ENCODE measurements around the gene CRYZL1.

The CRYZL1 gene

DNA sequence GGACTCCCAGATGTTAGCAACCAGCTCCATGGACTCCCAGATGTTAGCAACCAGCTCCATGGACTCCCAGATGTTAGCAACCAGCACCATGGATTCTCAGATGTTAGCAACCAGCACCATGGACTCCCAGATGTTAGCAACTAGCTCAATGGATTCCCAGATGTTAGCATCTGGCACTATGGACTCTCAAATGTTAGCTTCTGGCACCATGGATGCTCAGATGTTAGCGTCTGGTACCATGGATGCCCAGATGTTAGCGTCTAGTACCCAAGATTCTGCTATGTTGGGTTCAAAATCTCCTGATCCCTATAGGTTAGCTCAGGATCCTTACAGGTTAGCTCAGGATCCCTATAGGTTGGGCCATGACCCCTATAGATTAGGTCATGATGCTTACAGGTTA lies 89.9 kb downstream of the CRYZL1 start:
- H3K4me3 ChIP-seq (ENCODE audit: low read depth, low read length): no peak overlapping the region
- H3K27me3 ChIP-seq (ENCODE audit: insufficient read depth, low read depth, severe bottlenecking): no peaks in the 10 kb centered on the region
- no peaks in the 10 kb centered on the region for H3K9me3 ChIP-seq (ENCODE audit: severe bottlenecking)
- no peak overlapping the region for H3K27ac ChIP-seq
- TF ChIP-seq, protein P1, sequence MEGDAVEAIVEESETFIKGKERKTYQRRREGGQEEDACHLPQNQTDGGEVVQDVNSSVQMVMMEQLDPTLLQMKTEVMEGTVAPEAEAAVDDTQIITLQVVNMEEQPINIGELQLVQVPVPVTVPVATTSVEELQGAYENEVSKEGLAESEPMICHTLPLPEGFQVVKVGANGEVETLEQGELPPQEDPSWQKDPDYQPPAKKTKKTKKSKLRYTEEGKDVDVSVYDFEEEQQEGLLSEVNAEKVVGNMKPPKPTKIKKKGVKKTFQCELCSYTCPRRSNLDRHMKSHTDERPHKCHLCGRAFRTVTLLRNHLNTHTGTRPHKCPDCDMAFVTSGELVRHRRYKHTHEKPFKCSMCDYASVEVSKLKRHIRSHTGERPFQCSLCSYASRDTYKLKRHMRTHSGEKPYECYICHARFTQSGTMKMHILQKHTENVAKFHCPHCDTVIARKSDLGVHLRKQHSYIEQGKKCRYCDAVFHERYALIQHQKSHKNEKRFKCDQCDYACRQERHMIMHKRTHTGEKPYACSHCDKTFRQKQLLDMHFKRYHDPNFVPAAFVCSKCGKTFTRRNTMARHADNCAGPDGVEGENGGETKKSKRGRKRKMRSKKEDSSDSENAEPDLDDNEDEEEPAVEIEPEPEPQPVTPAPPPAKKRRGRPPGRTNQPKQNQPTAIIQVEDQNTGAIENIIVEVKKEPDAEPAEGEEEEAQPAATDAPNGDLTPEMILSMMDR (IDR thresholded peaks at IDR 0.05; ENCODE audit: low read depth, low read length): no peak
- no peak for DNase-seq
- peaks cover 96% of the 10 kb centered on the region for H3K36me3 ChIP-seq

DNA sequence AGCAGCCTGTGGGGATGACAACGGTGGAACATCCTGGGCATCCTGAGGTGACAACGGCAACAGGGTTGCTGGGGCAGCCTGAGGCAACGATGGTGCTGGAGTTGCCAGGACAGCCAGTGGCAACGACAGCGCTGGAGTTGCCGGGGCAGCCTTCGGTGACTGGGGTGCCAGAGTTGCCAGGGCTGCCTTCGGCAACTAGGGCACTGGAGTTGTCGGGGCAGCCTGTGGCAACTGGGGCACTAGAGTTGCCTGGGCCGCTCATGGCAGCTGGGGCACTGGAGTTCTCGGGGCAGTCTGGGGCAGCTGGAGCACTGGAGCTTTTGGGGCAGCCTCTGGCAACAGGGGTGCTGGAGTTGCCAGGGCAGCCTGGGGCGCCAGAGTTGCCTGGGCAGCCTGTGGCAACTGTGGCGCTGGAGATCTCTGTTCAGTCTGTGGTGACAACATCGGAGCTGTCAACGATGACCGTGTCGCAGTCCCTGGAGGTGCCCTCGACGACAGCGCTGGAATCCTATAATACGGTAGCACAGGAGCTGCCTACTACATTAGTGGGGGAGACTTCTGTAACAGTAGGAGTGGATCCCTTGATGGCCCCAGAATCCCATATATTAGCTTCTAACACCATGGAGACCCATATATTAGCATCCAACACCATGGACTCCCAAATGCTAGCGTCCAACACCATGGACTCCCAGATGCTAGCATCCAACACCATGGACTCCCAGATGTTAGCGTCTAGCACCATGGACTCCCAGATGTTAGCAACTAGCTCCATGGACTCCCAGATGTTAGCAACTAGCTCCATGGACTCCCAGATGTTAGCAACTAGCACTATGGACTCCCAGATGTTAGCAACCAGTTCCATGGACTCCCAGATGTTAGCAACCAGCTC lies 90.5 kb downstream of the CRYZL1 start:
- Histone ChIP-seq H3K27me3 (ENCODE audit: insufficient read depth, low read depth, severe bottlenecking) (no peaks in the 10 kb centered on the region), H3K27ac (no peak overlapping the region), H3K4me3 (ENCODE audit: low read depth, low read length) (no peak overlapping the region), H3K36me3 (peaks cover 96% of the 10 kb centered on the region), H3K9me3 (ENCODE audit: severe bottlenecking) (no peaks in the 10 kb centered on the region)
- TF ChIP-seq, protein P1 (IDR thresholded peaks at IDR 0.05; ENCODE audit: low read depth, low read length): no peak
- DNase-seq: no peak

DNA sequence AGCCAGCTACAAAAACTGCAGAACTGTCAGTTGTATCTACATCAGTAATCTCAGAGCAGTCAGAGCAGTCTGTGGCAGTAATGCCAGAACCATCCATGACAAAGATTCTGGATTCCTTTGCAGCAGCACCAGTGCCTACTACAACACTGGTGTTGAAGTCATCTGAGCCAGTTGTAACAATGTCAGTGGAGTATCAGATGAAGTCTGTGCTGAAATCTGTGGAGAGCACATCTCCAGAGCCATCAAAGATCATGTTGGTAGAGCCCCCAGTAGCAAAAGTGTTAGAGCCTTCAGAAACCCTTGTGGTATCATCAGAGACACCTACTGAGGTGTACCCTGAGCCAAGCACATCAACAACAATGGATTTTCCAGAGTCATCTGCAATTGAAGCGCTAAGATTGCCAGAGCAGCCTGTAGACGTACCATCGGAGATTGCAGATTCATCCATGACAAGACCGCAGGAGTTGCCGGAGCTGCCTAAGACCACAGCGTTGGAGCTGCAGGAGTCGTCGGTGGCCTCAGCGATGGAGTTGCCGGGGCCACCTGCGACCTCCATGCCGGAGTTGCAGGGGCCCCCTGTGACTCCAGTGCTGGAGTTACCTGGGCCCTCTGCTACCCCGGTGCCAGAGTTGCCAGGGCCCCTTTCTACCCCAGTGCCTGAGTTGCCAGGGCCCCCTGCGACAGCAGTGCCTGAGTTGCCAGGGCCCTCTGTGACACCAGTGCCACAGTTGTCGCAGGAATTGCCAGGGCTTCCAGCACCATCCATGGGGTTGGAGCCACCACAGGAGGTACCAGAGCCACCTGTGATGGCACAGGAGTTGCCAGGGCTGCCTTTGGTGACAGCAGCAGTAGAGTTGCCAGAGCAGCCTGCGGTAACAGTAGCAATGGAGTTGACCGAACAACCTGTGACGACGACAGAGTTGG lies 91.4 kb downstream of the CRYZL1 start:
- H3K27ac ChIP-seq: no peak overlapping the region
- DNase-seq: no peak
- no peaks in the 10 kb centered on the region for H3K9me3 ChIP-seq (ENCODE audit: severe bottlenecking)
- H3K27me3 ChIP-seq (ENCODE audit: insufficient read depth, low read depth, severe bottlenecking): no peaks in the 10 kb centered on the region
- TF ChIP-seq, protein P1 (IDR thresholded peaks at IDR 0.05; ENCODE audit: low read depth, low read length): no peak
- H3K36me3 ChIP-seq: peaks cover 88% of the 10 kb centered on the region
- H3K4me3 ChIP-seq (ENCODE audit: low read depth, low read length): no peak overlapping the region

DNA sequence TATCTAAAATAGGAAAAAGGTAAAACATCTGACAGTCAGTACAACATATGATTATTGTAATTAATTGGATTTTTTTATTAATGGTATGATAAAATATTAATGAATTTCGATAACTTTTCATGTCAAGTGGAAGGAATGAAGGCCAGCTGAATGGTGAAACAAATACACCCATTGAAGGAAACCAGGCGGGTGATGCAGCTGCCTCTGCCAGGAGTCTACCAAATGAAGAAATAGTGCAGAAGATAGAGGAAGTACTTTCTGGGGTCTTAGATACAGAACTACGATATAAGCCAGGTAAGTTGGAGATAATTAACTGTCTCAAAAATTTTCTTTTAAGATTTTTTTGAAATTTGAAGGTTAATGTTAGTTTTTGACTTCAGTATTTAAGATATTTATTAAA lies 95.5 kb downstream of the CRYZL1 start:
- Histone ChIP-seq H3K27ac (no peak overlapping the region), H3K4me3 (ENCODE audit: low read depth, low read length) (no peak overlapping the region)

DNA sequence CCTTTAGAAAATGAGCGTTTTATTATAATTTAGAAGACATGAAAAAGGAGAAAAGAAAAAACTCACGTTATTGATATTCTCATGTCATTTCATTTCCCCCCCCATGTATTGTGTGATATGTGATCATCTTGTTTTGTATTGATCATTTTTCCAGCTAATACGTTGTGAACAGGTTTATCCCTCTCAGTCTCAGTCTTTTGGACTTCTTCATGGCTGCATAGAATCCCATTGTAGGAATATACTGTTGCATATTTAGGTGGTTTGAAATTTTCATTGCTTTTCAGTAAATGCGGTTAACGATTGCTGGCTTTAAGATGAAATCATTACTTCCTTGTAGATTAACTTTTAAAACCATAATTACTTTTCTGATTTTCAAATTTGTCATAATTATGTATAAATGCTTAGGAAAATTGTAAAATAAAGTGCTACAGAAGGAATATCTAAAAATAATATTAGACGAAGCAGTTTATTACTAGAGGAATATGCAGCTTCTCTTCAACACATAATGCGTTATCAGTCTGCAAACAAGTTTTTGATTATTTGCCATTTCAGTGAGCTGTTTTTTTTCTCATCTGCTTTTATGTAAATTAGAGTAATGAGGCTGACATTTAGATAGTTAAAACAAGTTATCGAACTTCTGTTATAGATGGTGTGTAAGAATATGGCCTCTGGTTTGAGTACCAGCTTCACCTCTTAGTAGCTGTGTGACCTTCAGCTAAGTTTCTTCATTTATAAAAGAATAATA lies 96.9 kb downstream of the CRYZL1 start:
- Histone ChIP-seq H3K27me3 (ENCODE audit: insufficient read depth, low read depth, severe bottlenecking) (no peaks in the 10 kb centered on the region), H3K27ac (peak overlapping the region; percentile 100), H3K9me3 (ENCODE audit: severe bottlenecking) (no peaks in the 10 kb centered on the region), H3K36me3 (peaks cover 66% of the 10 kb centered on the region), H3K4me3 (ENCODE audit: low read depth, low read length) (peak overlapping the region; percentile 96)
- TF ChIP-seq, protein P1 (IDR thresholded peaks at IDR 0.05; ENCODE audit: low read depth, low read length): no peak
- DNase-seq: no peak

More for the DNA sequence above, 95.5 kb downstream of the CRYZL1 start:
- DNase-seq: no peak
- Histone ChIP-seq H3K36me3 (peaks cover 75% of the 10 kb centered on the region), H3K9me3 (ENCODE audit: severe bottlenecking) (no peaks in the 10 kb centered on the region), H3K27me3 (ENCODE audit: insufficient read depth, low read depth, severe bottlenecking) (no peaks in the 10 kb centered on the region)
- TF ChIP-seq, protein P1 (IDR thresholded peaks at IDR 0.05; ENCODE audit: low read depth, low read length): no peak
